B cell (primary cell): ENCODE data around the gene COQ2. TPM values are rescaled to one million over a fixed set of nuclear protein-coding genes. Genes with fewer than 3 reads are reported as not detected.

Experiments used
- ATAC-seq: fragments of 200-7000 bp; cut with Tn5 transposase; one replicate; pipeline ENCODE4 v1.10.0; 2021; ENCODE audit warnings: low read depth, mild to moderate bottlenecking, moderate number of reproducible peaks, moderate library complexity
- CTCF ChIA-PET: fragments of 350-600 bp; sonication (Branson Sonifier 250); formaldehyde crosslinking; loops from one replicate; lab custom pipeline; 2021; ENCODE audit warnings: antibody characterized with exemption, inconsistent platforms; lab: Charles Lee
- POLR2A ChIA-PET: fragments of 350-600 bp; sonication (Branson Sonifier 250); formaldehyde crosslinking; loops from one replicate; lab custom pipeline; 2021; ENCODE audit warnings: antibody characterized with exemption; lab: Charles Lee
- DNase-seq: peaks from one replicate; pipeline ENCODE4 v3.0.0; 2013
- H2AFZ ChIP-seq: 2 replicates; pipeline ENCODE4 v1.6.1; 2012; ENCODE audit warnings: mild to moderate bottlenecking, low read depth, low read length; ENCODE audit not compliant: insufficient read depth, poor library complexity, severe bottlenecking
- H3K27ac ChIP-seq, 2 donors: 1 replicate in 1 of 2; 2 replicates in 1 of 2; pipeline ENCODE4 v1.5.1; 2012 to 2013; ENCODE audit warnings: low read length in 2 of 2, mild to moderate bottlenecking in 2 of 2, moderate library complexity in 1 of 2
- H3K27me3 ChIP-seq, 4 experiments: fragments of 200-600 bp in 1 of 4; sonication (generic) in 1 of 4; replicated peaks in 1 of 4; 1 replicate in 2 of 4; 2 replicates in 2 of 4; pipeline versions ENCODE4 v1.6.1 to v1.7.0; 2013 to 2016; ENCODE audit warnings: low read length in 3 of 4, mild to moderate bottlenecking in 2 of 4, mixed read lengths in 1 of 4, moderate library complexity in 1 of 4; ENCODE audit not compliant: insufficient read depth in 4 of 4, control insufficient read depth in 3 of 4; ENCODE audit errors: control extremely low read depth in 1 of 4
- H3K36me3 ChIP-seq, 2 experiments: replicated peaks in 1 of 2; 1 replicate in 1 of 2; 2 replicates in 1 of 2; pipeline versions ENCODE4 v1.6.1 to v1.7.1; 2013; ENCODE audit warnings: low read length in 1 of 2; ENCODE audit not compliant: insufficient read depth in 2 of 2, control insufficient read depth in 1 of 2; ENCODE audit errors: control extremely low read depth in 1 of 2, extremely low read depth in 1 of 2
- H3K4me1 ChIP-seq, 2 donors: fragments of 200-600 bp in 1 of 2; sonication (generic) in 1 of 2; 1 replicate in 1 of 2; 2 replicates in 1 of 2; pipeline versions ENCODE4 v1.5.1 to v1.6.1; 2013 to 2017; ENCODE audit warnings: low read length in 2 of 2; ENCODE audit not compliant: control insufficient read depth in 2 of 2, insufficient read depth in 2 of 2
- H3K4me2 ChIP-seq: replicated peaks from 2 replicates; pipeline ENCODE3; 2012; ENCODE audit warnings: mild to moderate bottlenecking, low read depth, low read length; ENCODE audit not compliant: poor library complexity, severe bottlenecking
- H3K4me3 ChIP-seq, 5 experiments: fragments of 200-600 bp in 1 of 5; sonication (generic) in 1 of 5; 1 replicate in 3 of 5; 2 replicates in 2 of 5; pipeline versions ENCODE4 v1.5.1 to v1.7.0; 2011 to 2016; ENCODE audit warnings: low read length in 4 of 5, mild to moderate bottlenecking in 4 of 5, low read depth in 2 of 5, control low read depth in 1 of 5, moderate library complexity in 1 of 5; ENCODE audit not compliant: insufficient read depth in 1 of 5; ENCODE audit errors: control extremely low read depth in 1 of 5, extremely low read depth in 1 of 5
- H3K79me2 ChIP-seq: fragments of 200-600 bp; sonication (generic); one replicate; pipeline ENCODE4 v1.6.0; 2016; ENCODE audit warnings: low read length; ENCODE audit not compliant: control insufficient read depth, insufficient read depth
- H3K9ac ChIP-seq: fragments of 200-600 bp; sonication (generic); 2 replicates; pipeline ENCODE4 v1.6.1; 2017; ENCODE audit warnings: mild to moderate bottlenecking, low read length, moderate library complexity
- H3K9me3 ChIP-seq, 3 donors: one replicate each; pipeline versions ENCODE4 v1.6.1 to v1.7.1; 2013; ENCODE audit warnings: low read length in 2 of 3; ENCODE audit not compliant: control insufficient read depth in 2 of 3, insufficient read depth in 1 of 3; ENCODE audit errors: control extremely low read depth in 1 of 3
- H4K20me1 ChIP-seq: 2 replicates; pipeline ENCODE4 v1.6.0; 2012; ENCODE audit warnings: mild to moderate bottlenecking, low read length; ENCODE audit not compliant: insufficient read depth, control insufficient read depth, poor library complexity, severe bottlenecking
- H3K27ac Mint-ChIP-seq: one replicate; pipeline ENCODE4 v1.8.0; 2021; ENCODE audit warnings: mixed read lengths
- H3K27me3 Mint-ChIP-seq: one replicate; pipeline ENCODE4 v1.8.0; 2021; ENCODE audit warnings: mixed read lengths
- H3K4me1 Mint-ChIP-seq: one replicate; pipeline ENCODE4 v1.8.0; 2021; ENCODE audit warnings: mixed read lengths
- H3K4me3 Mint-ChIP-seq: one replicate; pipeline ENCODE4 v1.8.0; 2021; ENCODE audit warnings: mixed read lengths
- H3K9me3 Mint-ChIP-seq: one replicate; pipeline ENCODE4 v1.8.0; 2022; ENCODE audit warnings: mixed read lengths; ENCODE audit not compliant: insufficient read depth
- EZH2 ChIP-seq: IDR thresholded peaks from 2 replicates; pipeline ENCODE4 v1.6.1; 2012; ENCODE audit warnings: borderline replicate concordance, low read depth, mild to moderate bottlenecking, moderate library complexity, low read length; ENCODE audit not compliant: insufficient read depth, poor library complexity, severe bottlenecking
- WGBS: methylation state at CpG from one replicate; pipeline ENCODE4 v1.1.5; 2013; ENCODE audit warnings: missing lambda C conversion rate; ENCODE audit not compliant: insufficient coverage; 5-methylcytosine and 5-hydroxymethylcytosine counted together
- intact Hi-C: fragments of 100-400 bp; cut with micrococcal nuclease; formaldehyde crosslinking; loops from one replicate; pipeline ENCODE4 v1.10.0; 2022
- polyA plus RNA-seq: library from polyadenylated mRNA; depleted of rRNA; stranded (reverse); fragments of >200 nt; gene quantifications from 2 replicates; pipeline ENCODE4 v1.2.3, GENCODE V29; 2012
- total RNA-seq, 2 donors: library from RNA; stranded (reverse); fragments of 120-200 nt in 1 of 2; gene quantifications; 1 replicate in 1 of 2; 2 replicates in 1 of 2; pipeline versions ENCODE4 v1.2.3 to v1.2.4, GENCODE V29; 2013 to 2022
- TF ChIP-seq, protein P1 (sequence below): fragments of 200-600 bp; IDR thresholded peaks from one replicate; pipeline ENCODE4 v1.8.0; 2022; ENCODE audit warnings: antibody characterized with exemption, mild to moderate bottlenecking

Gene COQ2
- total and polyA plus RNA-seq, 2 donors (not counting 1 experiment from before 2014, with no cell fraction given), result 8.1 to 27.9 TPM

DNA sequence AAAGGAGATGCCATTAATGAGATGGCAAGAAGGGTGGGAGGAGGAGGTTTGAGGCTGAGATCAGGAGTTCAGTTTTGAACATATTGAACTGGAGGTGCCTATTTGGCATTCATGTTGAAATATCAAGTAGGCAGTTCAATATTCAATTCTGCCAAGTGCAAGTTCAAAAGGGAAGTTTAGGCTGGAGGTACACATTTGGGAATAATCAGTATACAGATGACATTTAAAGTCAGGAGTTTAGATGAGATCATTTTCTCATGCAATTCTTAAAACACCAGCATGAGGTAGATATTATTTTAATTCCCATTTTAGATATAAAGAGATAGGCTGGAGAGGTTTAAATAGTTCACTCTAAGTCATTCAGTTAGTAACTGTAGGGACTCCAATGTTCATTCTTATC lies 26.1 kb downstream of the COQ2 start:
- H3K4me3 Mint-ChIP-seq, result no peak overlapping the region
- CTCF ChIA-PET, result interaction anchor here (1.7 to 5.7 kb wide), 7 partner anchors 24 to 200 kb away, joined by 3 to 105 read pairs (median 72); partner anchors contain the start of genes COQ2 and PLAC8
- H3K36me3 ChIP-seq, result peaks cover 0 to 7% of the 10 kb centered on the region in 2 experiments

DNA sequence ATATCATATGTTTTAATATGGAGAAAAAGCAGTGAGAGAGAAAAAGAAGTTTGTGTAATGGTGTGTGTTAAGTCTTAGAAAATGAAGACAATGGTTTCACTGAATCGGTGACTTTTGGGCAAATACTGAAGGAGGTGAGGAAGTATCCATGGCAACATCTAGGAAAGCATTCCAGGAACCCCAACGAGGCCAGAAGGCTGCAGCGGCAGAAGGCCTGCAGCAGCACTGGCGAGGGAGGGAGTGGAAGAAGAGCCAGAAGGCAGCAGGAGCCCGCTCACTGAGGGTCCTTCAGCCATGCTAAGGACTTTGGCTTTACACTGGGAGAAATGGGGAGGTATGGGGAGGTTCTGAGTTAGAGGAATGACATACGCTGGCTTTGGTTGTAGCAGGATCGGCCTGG lies 26.8 kb downstream of the COQ2 start:
- no peak overlapping the region for H2AFZ ChIP-seq
- TF ChIP-seq EZH2, result no peak
- TF ChIP-seq, protein P1, sequence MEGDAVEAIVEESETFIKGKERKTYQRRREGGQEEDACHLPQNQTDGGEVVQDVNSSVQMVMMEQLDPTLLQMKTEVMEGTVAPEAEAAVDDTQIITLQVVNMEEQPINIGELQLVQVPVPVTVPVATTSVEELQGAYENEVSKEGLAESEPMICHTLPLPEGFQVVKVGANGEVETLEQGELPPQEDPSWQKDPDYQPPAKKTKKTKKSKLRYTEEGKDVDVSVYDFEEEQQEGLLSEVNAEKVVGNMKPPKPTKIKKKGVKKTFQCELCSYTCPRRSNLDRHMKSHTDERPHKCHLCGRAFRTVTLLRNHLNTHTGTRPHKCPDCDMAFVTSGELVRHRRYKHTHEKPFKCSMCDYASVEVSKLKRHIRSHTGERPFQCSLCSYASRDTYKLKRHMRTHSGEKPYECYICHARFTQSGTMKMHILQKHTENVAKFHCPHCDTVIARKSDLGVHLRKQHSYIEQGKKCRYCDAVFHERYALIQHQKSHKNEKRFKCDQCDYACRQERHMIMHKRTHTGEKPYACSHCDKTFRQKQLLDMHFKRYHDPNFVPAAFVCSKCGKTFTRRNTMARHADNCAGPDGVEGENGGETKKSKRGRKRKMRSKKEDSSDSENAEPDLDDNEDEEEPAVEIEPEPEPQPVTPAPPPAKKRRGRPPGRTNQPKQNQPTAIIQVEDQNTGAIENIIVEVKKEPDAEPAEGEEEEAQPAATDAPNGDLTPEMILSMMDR, result no peak
- DNase-seq (no peak), ATAC-seq (no peak)
- H3K4me3 ChIP-seq, result no peak overlapping the region
- no peak overlapping the region for H3K4me2 ChIP-seq
- H3K4me1 Mint-ChIP-seq, result peaks cover 54% of the 10 kb centered on the region
- ChIA-PET CTCF (interaction anchor here (1.0 to 1.8 kb wide), 2 partner anchors 159 to 183 kb away, joined by 4 to 13 read pairs; no protein-coding TSS in a partner anchor), POLR2A (interaction anchor here (0.7 to 2.0 kb wide), 2 partner anchors 174 to 353 kb away, joined by 7 read pairs; no protein-coding TSS in a partner anchor)
- H3K9ac ChIP-seq, result no peak overlapping the region
- H3K27me3 Mint-ChIP-seq, result no peaks in the 10 kb centered on the region
- H4K20me1 ChIP-seq, result no peaks in the 10 kb centered on the region
- H3K4me3 Mint-ChIP-seq, result no peak overlapping the region
- intact Hi-C loops, result no loop called here
- H3K79me2 ChIP-seq, result peaks cover 7% of the 10 kb centered on the region
- H3K9me3 ChIP-seq, result no peaks in the 10 kb centered on the region
- H3K4me1 ChIP-seq, result peaks cover 51 to 57% of the 10 kb centered on the region in 2 donors
- peak overlapping the region; percentile 16 for H3K27ac Mint-ChIP-seq
- 99% methylated on average over 7 of the region's 7 CpGs for WGBS
- no peaks in the 10 kb centered on the region for H3K9me3 Mint-ChIP-seq
- H3K36me3 ChIP-seq, result peaks cover 0 to 3% of the 10 kb centered on the region in 2 experiments
- H3K27me3 ChIP-seq, result no peaks in the 10 kb centered on the region
- peak overlapping the region in 1 of 2 donors; percentile 9 for H3K27ac ChIP-seq

More for the DNA sequence above, 26.1 kb downstream of the COQ2 start:
- no peaks in the 10 kb centered on the region for H4K20me1 ChIP-seq
- H3K79me2 ChIP-seq, result peaks cover 7% of the 10 kb centered on the region
- DNase-seq (no peak), ATAC-seq (no peak)
- no peak overlapping the region for H2AFZ ChIP-seq
- no peak overlapping the region for H3K9ac ChIP-seq
- H3K4me1 ChIP-seq, result peaks cover 45 to 53% of the 10 kb centered on the region in 2 donors
- Mint-ChIP-seq H3K4me1 (peaks cover 48% of the 10 kb centered on the region), H3K27me3 (no peaks in the 10 kb centered on the region), H3K27ac (peak overlapping the region; percentile 16), H3K9me3 (no peaks in the 10 kb centered on the region)
- no peak overlapping the region for H3K4me2 ChIP-seq
- no peaks in the 10 kb centered on the region for H3K9me3 ChIP-seq
- no peaks in the 10 kb centered on the region for H3K27me3 ChIP-seq
- H3K27ac ChIP-seq, result peak overlapping the region in 1 of 2 donors; percentile 9
- intact Hi-C loops, result no loop called here
- POLR2A ChIA-PET, result no interaction called here
- no peak overlapping the region for H3K4me3 ChIP-seq
- TF ChIP-seq, protein P1, result no peak
- no peak for TF ChIP-seq EZH2
